ENCODE results near the gene SGSM2.
A peak's percentile ranks its signal among the peaks of the same experiment; 100 is the strongest.

SGSM2 gene

GRCh38 chr17:2369551-2370210, 32.4 kb downstream of the SGSM2 start:
- no peak for DNase-seq

- no peak for DNase-seq
Measured at GRCh38 chr17:2370211-2370589, 32.9 kb downstream of the SGSM2 start.

GRCh38 chr17:2371183-2372130, 34.2 kb downstream of the SGSM2 start:
- no peak for DNase-seq

- DNase-seq: no peak
Measured at GRCh38 chr17:2372180-2372579, 34.9 kb downstream of the SGSM2 start.

- DNase-seq: no peak
Measured at GRCh38 chr17:2372681-2373080, 35.4 kb downstream of the SGSM2 start.

GRCh38 chr17:2373179-2373578, 35.9 kb downstream of the SGSM2 start:
- DNase-seq: no peak

GRCh38 chr17:2374549-2375285, 37.4 kb downstream of the SGSM2 start:
- DNase-seq: no peak

- no peak for DNase-seq
Measured at GRCh38 chr17:2375406-2375805, 38.1 kb downstream of the SGSM2 start.

GRCh38 chr17:2376107-2376506, 38.8 kb downstream of the SGSM2 start:
- DNase-seq: no peak

- no peak for DNase-seq
Measured at GRCh38 chr17:2377659-2378058, 40.4 kb downstream of the SGSM2 start.

GRCh38 chr17:2378905-2379304, 41.6 kb downstream of the SGSM2 start:
- no peak for DNase-seq

- DNase-seq: no peak
Measured at GRCh38 chr17:2379489-2380225, 42.4 kb downstream of the SGSM2 start.

- peak in 1 of 14 donors; percentile 12 for DNase-seq
Measured at GRCh38 chr17:2380226-2380922, 43.1 kb downstream of the SGSM2 start.

- no peak for DNase-seq
Measured at GRCh38 chr17:2380950-2381649, 43.8 kb downstream of the SGSM2 start.

GRCh38 chr17:2383628-2384167, 46.4 kb downstream of the SGSM2 start:
- no peak for DNase-seq

GRCh38 chr17:2384439-2385127, 47.3 kb downstream of the SGSM2 start:
- no peak for DNase-seq

- no peak for DNase-seq
Measured at GRCh38 chr17:2385240-2386210, 48.2 kb downstream of the SGSM2 start.

- DNase-seq: no peak
Measured at GRCh38 chr17:2386400-2387085, 49.2 kb downstream of the SGSM2 start.
